Measurements from ENCODE around the gene ODC1. TPM values are rescaled to one million over a fixed set of nuclear protein-coding genes. Genes with fewer than 3 reads are reported as not detected.

The ODC1 gene
- total and polyA plus RNA-seq, 2 of the 4 experiments (the other 2 are of a cell fraction), result 117 to 204 TPM

DNA sequence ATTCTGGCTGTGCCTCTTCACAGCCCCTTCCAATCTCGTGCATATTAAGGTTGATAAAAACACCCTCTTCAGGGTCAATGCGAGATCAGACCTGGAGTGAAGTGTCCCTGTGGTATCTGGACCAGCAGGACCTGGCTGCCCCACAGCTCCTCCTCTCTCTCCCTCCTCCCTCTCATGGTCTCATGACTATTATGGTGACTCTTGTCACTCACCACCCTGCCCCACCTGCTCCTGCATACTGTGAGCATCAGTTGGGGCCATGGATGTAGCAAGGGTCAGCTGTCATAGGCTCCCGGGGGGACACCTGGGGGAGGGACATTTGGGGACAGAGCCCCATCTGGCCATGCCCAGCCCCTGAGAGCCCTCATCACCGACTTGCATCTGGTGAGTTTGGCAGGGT lies 50.2 kb downstream of the ODC1 start:
- Histone ChIP-seq H2BK15ac (ENCODE audit: low read depth, low read length) (no peak overlapping the region), H3K23ac (ENCODE audit: low read depth, low read length) (no peak overlapping the region), H3K9ac (ENCODE audit: low read depth, low read length) (no peak overlapping the region), H3K27me3 (ENCODE audit: control insufficient read depth, insufficient read depth, low read length) (no peaks in the 10 kb centered on the region), H3K56ac (ENCODE audit: extremely low read depth, insufficient read depth, low read length) (no peak overlapping the region), H2BK20ac (ENCODE audit: low read depth, low read length) (no peak overlapping the region), H4K91ac (ENCODE audit: insufficient read depth, low read depth, low read length) (no peak overlapping the region), H3K27ac (ENCODE audit: insufficient read depth, low read length) (no peak overlapping the region), H3K4ac (ENCODE audit: low read depth, low read length) (no peak overlapping the region), H3K14ac (replicated peaks; ENCODE audit: low read depth, low read length) (no peak overlapping the region), H2AK5ac (ENCODE audit: low read depth, low read length) (no peak overlapping the region), H3K9me1 (ENCODE audit: insufficient read depth, low read length) (peaks cover 9% of the 10 kb centered on the region), H4K20me1 (ENCODE audit: insufficient read depth, low read length) (peaks cover 10% of the 10 kb centered on the region; the same call in 1 of the 2 replicates), H4K8ac (ENCODE audit: low read depth in 2 of 2, low read length in 2 of 2) (no peak overlapping the region), H3K36me3 (ENCODE audit: control insufficient read depth, insufficient read depth, low read length) (peaks cover 3% of the 10 kb centered on the region; the same call in 1 of the 2 replicates), H3K4me3 (ENCODE audit: insufficient read depth, low read depth, low read length) (no peak overlapping the region), H3K79me1 (ENCODE audit: low read depth in 1 of 2, low read length in 2 of 2) (peaks cover 0 to 12% of the 10 kb centered on the region in 2 experiments; a peak in 2 of 4 replicates), H2AK9ac (replicated peaks; ENCODE audit: low read depth, low read length, poor library complexity) (no peak overlapping the region), H3K18ac (ENCODE audit: low read depth, low read length) (no peak overlapping the region), H3K9me3 (ENCODE audit: control insufficient read depth, insufficient read depth, low read length) (no peaks in the 10 kb centered on the region), H2BK120ac (ENCODE audit: low read depth, low read length) (no peak overlapping the region), H2BK5ac (ENCODE audit: low read depth, low read length, poor library complexity, severe bottlenecking) (no peak overlapping the region), H4K5ac (ENCODE audit: low read depth, low read length) (no peak overlapping the region), H2AFZ (replicated peaks; ENCODE audit: low read length, poor library complexity) (no peak overlapping the region), H3K4me2 (ENCODE audit: low read depth, low read length) (no peak overlapping the region), H3K4me1 (ENCODE audit: control insufficient read depth, insufficient read depth, low read length) (peaks cover 3% of the 10 kb centered on the region; the same call in 1 of the 2 replicates)
- POLR2A ChIA-PET (ENCODE audit: unreplicated experiment), result no interaction called here
- ATAC-seq (ENCODE audit: low read depth) (no peak), DNase-seq (no peak)
- TF ChIP-seq, protein P1, sequence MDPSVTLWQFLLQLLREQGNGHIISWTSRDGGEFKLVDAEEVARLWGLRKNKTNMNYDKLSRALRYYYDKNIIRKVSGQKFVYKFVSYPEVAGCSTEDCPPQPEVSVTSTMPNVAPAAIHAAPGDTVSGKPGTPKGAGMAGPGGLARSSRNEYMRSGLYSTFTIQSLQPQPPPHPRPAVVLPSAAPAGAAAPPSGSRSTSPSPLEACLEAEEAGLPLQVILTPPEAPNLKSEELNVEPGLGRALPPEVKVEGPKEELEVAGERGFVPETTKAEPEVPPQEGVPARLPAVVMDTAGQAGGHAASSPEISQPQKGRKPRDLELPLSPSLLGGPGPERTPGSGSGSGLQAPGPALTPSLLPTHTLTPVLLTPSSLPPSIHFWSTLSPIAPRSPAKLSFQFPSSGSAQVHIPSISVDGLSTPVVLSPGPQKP (IDR thresholded peaks at IDR 0.05; ENCODE audit: borderline replicate concordance, low read depth, low read length), result no peak
- TF ChIP-seq, protein P2, sequence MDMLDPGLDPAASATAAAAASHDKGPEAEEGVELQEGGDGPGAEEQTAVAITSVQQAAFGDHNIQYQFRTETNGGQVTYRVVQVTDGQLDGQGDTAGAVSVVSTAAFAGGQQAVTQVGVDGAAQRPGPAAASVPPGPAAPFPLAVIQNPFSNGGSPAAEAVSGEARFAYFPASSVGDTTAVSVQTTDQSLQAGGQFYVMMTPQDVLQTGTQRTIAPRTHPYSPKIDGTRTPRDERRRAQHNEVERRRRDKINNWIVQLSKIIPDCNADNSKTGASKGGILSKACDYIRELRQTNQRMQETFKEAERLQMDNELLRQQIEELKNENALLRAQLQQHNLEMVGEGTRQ (IDR thresholded peaks at IDR 0.05; ENCODE audit: low read depth, low read length), result no peak
- dilution Hi-C loops (cut with HindIII; ENCODE audit: low sequenced_read_pairs, unreplicated experiment), result no loop called here
- no CpG with 5 or more reads among the region's 4 CpGs for WGBS, 2 experiments (ENCODE audit: extremely low coverage in 2 of 2, insufficient read length in 1 of 2)
- in situ Hi-C loops (cut with MboI; ENCODE audit: low sequenced_read_pairs), result no loop called here
- BruUV-seq (replicated peaks), result no TSS peak
- CTCF ChIA-PET, result no interaction called here
- intact Hi-C loops (cut with micrococcal nuclease), result no loop called here

All from IMR-90 (cell line).